GM18520 (cell line): ENCODE results near the gene ASAH2B.
"Not testable (repeated sequence)": the region's sequence is repeated elsewhere in the genome, so short reads cannot be mapped to it uniquely, and the experiment has no call there.

Experiments
- ATAC-seq: cut with Tn5 transposase; IDR thresholded peaks from one replicate; pipeline ENCODE4 v1.9.1; 2021; ENCODE audit not compliant: unreplicated experiment

Gene ASAH2B

GRCh38 chr10:50739618-50740292 lies at the start of gene ASAH2B:
Gene ASAH2B, plus strand, starts transcription at chr10:50739936. Its CDS starts 5,195 bp downstream, at chr10:50745131.
- peak; percentile 57 for ATAC-seq

- not testable (repeated sequence) for ATAC-seq
These were observed 41.9 kb upstream of the ASAH2B start for GRCh38 chr10:50697819-50698218.

GRCh38 chr10:50701947-50702346 lies 37.8 kb upstream of the ASAH2B start:
- not testable (repeated sequence) for ATAC-seq

GRCh38 chr10:50702997-50703396 lies 36.7 kb upstream of the ASAH2B start:
- not testable (repeated sequence) for ATAC-seq

GRCh38 chr10:50704436-50705079 lies 35.2 kb upstream of the ASAH2B start:
- not testable (repeated sequence) for ATAC-seq

GRCh38 chr10:50706006-50706405 lies 33.7 kb upstream of the ASAH2B start:
- not testable (repeated sequence) for ATAC-seq

- ATAC-seq, result not testable (repeated sequence)
These were observed 29.5 kb upstream of the ASAH2B start for GRCh38 chr10:50710241-50710640.

GRCh38 chr10:50723812-50724211 lies 15.9 kb upstream of the ASAH2B start:
- ATAC-seq, result not testable (repeated sequence)

GRCh38 chr10:50728112-50728511 lies 11.6 kb upstream of the ASAH2B start:
- ATAC-seq, result not testable (repeated sequence)

- ATAC-seq, result not testable (repeated sequence)
These were observed 634 bp upstream of the ASAH2B start for GRCh38 chr10:50738987-50739617.

GRCh38 chr10:50740293-50740648 lies 535 bp downstream of the ASAH2B start:
- peak; percentile 22 for ATAC-seq

GRCh38 chr10:50742820-50743219 lies 3.1 kb downstream of the ASAH2B start:
- ATAC-seq, result not testable (repeated sequence)

GRCh38 chr10:50766774-50767513 lies 27.2 kb downstream of the ASAH2B start:
- ATAC-seq, result not testable (repeated sequence)

- not testable (repeated sequence) for ATAC-seq
These were observed 32.3 kb downstream of the ASAH2B start for GRCh38 chr10:50772042-50772441.

- not testable (repeated sequence) for ATAC-seq
These were observed 35.1 kb downstream of the ASAH2B start for GRCh38 chr10:50774868-50775267.

- not testable (repeated sequence) for ATAC-seq
These were observed 40.3 kb downstream of the ASAH2B start for GRCh38 chr10:50780036-50780435.

GRCh38 chr10:50782017-50782416 lies 42.3 kb downstream of the ASAH2B start:
- not testable (repeated sequence) for ATAC-seq

- not testable (repeated sequence) for ATAC-seq
These were observed 48.2 kb downstream of the ASAH2B start for GRCh38 chr10:50787962-50788361.

GRCh38 chr10:50788951-50789945 lies 49.5 kb downstream of the ASAH2B start:
- no peak for ATAC-seq

GRCh38 chr10:50794490-50794889 lies 54.8 kb downstream of the ASAH2B start:
- ATAC-seq, result no peak
